GM12801 (cell line): Measurements from ENCODE around the gene CD47.

Source experiments
- CTCF ChIP-seq: IDR thresholded peaks from one replicate; pipeline ENCODE4 v1.5.1; 2011; ENCODE audit warnings: control low read depth; ENCODE audit not compliant: insufficient read length; ENCODE audit errors: extremely low read depth

Gene CD47

DNA sequence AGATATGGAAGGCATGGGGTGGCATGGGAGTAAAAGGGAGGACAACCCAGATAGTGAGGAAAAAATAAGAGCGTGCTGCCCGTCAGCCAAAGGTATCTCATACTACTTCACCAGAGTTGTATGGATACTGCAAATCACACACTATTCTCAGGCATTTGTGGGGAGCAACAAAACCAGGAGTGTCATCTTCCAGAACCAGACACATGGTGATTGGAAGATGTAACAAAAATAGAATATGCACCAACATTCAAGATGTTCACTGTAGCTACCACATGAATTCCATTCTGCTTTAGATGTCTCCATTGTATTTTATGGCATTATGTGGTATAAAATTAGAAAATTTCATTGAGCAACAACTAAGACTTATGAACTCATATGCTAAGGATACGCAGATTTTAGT, 34.9 kb downstream of the CD47 start:
- no peak for TF ChIP-seq CTCF

DNA sequence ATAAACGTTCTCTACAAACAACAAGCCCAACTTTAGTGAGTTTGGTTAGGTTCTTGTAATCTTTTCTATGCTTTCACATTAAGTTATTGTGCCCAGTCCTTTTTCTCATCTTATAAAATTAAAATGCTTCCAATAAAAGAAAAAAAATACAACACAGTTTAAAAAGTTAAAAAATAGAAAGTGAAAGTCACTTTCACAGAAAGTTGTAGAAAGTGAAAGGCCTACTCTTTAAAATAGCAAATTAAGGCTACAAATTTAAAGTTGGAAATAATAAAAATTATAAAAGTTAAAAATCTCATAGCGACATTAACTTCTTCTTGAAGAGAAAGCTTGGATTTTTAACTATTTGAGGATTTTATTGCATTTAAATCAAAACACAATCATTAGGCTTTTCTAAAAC, 35.9 kb downstream of the CD47 start:
- no peak for TF ChIP-seq CTCF

DNA sequence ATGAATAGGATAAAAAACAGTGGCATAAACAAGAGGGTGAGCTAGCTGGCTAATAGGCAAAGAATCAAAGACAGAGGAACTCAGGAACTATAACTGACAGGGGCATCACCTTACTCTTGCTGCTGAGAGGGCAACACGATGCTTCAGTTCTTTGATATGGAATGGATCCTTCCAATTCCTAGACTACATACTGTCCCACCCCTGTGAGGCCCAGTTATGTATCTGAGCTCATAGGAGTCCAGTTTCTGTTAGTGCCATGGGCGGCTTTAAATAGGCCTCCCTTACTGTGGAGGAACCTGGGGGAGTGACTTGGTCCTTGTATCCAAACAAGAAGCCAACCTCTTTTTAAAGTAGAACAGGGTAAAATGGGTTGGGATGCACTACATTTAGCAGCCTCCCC, 37.3 kb downstream of the CD47 start:
- TF ChIP-seq CTCF: no peak

GRCh38 chr3:108053067-108053466, 37.8 kb downstream of the CD47 start:
- TF ChIP-seq CTCF: no peak

DNA sequence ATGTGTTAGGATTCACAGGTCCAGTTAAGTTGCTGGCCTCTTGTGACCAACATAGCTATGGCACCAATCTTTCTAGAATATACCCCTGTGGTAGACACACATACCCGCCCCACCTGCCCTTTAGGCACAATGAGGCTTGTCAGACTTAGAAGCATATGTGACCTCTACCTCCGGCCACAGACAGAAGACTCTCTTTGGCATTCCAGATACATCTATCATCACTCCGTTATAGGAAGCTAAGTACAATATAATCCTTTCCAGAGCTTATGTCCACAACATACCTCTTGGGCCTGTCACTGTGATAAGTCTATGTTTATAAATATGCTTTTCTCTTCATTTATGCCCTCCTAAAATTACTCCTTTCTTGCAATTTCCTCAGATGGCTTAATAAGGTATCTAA, 39.8 kb downstream of the CD47 start:
- TF ChIP-seq CTCF: no peak

GRCh38 chr3:108047987-108048386, 42.8 kb downstream of the CD47 start:
- TF ChIP-seq CTCF: no peak

DNA sequence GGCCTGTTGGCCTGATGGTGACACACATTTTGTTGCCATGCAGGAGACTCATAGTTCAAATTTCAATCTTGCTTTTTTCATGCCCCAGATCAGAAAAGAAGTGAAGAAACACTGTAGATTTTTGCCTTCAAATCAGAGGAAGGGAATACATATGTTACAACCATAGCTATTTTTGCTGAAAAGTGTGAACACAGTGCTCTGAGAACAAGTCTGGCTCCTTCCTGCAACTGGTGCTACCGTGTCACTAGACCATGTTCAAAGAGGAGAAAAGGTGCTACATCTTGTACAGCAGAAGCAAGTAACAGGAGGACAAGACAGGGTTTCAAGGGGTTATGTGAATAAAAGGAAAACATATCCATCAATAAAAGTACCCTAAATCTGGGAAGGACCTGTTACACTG, 44.6 kb downstream of the CD47 start:
- no peak for TF ChIP-seq CTCF

DNA sequence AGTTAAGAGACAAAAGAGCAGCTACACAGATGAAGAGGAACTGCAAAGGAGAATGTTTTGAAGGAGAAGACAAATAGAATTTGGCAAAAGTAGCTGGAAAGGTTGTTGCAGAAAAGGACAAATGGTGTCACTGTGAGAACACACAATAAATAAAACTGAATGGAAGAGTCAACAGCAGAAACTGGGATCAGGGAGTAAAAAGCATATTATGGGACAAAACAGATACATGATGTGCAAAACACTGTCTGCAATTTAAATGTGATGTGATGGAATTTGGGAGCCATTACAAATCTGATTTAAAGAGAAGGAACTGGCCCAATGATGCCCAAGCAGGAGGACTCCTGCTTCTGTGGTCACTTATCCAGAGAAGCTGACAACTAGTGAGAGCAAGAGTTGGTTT, 46.1 kb downstream of the CD47 start:
- no peak for TF ChIP-seq CTCF
